BE2C (cell line): ENCODE results near the gene ADAMTS14.
A peak's percentile ranks its signal among the peaks of the same experiment; 100 is the strongest.

Experiments used
- DNase-seq: peaks from one replicate; pipeline ENCODE4 v3.0.0-alpha.2; 2020
- H3K27me3 ChIP-seq: fragments of 250-450 bp; sonication (Bioruptor Pico); 2 replicates; pipeline ENCODE4 v1.5.1; 2020; ENCODE audit warnings: mild to moderate bottlenecking
- H3K36me3 ChIP-seq: fragments of 250-450 bp; sonication (Bioruptor Pico); 2 replicates; pipeline ENCODE4 v1.5.1; 2020; ENCODE audit warnings: mild to moderate bottlenecking
- H3K4me1 ChIP-seq: fragments of 250-450 bp; sonication (Bioruptor Pico); 2 replicates; pipeline ENCODE4 v1.5.1; 2020
- H3K4me3 ChIP-seq: 2 replicates; pipeline ENCODE4 v1.5.1; 2011; ENCODE audit warnings: low read depth, low read length
- H3K9me3 ChIP-seq: fragments of 250-450 bp; sonication (Bioruptor Pico); 2 replicates; pipeline ENCODE4 v1.5.1; 2020
- CTCF ChIP-seq: IDR thresholded peaks from 2 replicates; pipeline ENCODE4 v1.5.1; 2012; ENCODE audit warnings: mild to moderate bottlenecking, low read depth, low read length

The ADAMTS14 gene

GRCh38 chr10:70688828-70689227 lies 16.5 kb downstream of the ADAMTS14 start:
- TF ChIP-seq CTCF: no peak
- Histone ChIP-seq H3K4me1 (peaks cover 8% of the 10 kb centered on the region), H3K4me3 (no peak overlapping the region), H3K27me3 (no peaks in the 10 kb centered on the region), H3K36me3 (no peaks in the 10 kb centered on the region), H3K9me3 (no peaks in the 10 kb centered on the region)
- no peak for DNase-seq

- H3K9me3 ChIP-seq: no peaks in the 10 kb centered on the region
- peaks cover 12% of the 10 kb centered on the region for H3K4me1 ChIP-seq
- DNase-seq: no peak
- TF ChIP-seq CTCF: no peak
- no peaks in the 10 kb centered on the region for H3K36me3 ChIP-seq
- H3K27me3 ChIP-seq: no peaks in the 10 kb centered on the region
- no peak overlapping the region for H3K4me3 ChIP-seq
These were observed 17.4 kb downstream of the ADAMTS14 start for GRCh38 chr10:70689661-70690060.

GRCh38 chr10:70690589-70690988 lies 18.3 kb downstream of the ADAMTS14 start:
- no peak overlapping the region for H3K4me3 ChIP-seq
- no peaks in the 10 kb centered on the region for H3K36me3 ChIP-seq
- no peak for DNase-seq
- TF ChIP-seq CTCF: no peak
- H3K27me3 ChIP-seq: no peaks in the 10 kb centered on the region
- no peaks in the 10 kb centered on the region for H3K9me3 ChIP-seq
- H3K4me1 ChIP-seq: peaks cover 11% of the 10 kb centered on the region

GRCh38 chr10:70691611-70692010 lies 19.3 kb downstream of the ADAMTS14 start:
- no peaks in the 10 kb centered on the region for H3K27me3 ChIP-seq
- no peaks in the 10 kb centered on the region for H3K9me3 ChIP-seq
- no peak overlapping the region for H3K4me3 ChIP-seq
- no peak for TF ChIP-seq CTCF
- no peak for DNase-seq
- no peaks in the 10 kb centered on the region for H3K36me3 ChIP-seq
- H3K4me1 ChIP-seq: peaks cover 10% of the 10 kb centered on the region

- Histone ChIP-seq H3K9me3 (no peaks in the 10 kb centered on the region), H3K36me3 (no peaks in the 10 kb centered on the region), H3K4me1 (peaks cover 10% of the 10 kb centered on the region), H3K27me3 (no peaks in the 10 kb centered on the region), H3K4me3 (no peak overlapping the region)
- DNase-seq: no peak
- no peak for TF ChIP-seq CTCF
These were observed 19.8 kb downstream of the ADAMTS14 start for GRCh38 chr10:70692043-70692603.

- peak; percentile 87 for DNase-seq
These were observed 21.5 kb downstream of the ADAMTS14 start for GRCh38 chr10:70693619-70694335.

More at GRCh38 chr10:70693619-70694335, 21.5 kb downstream of the ADAMTS14 start:
- Histone ChIP-seq H3K9me3 (no peaks in the 10 kb centered on the region), H3K27me3 (no peaks in the 10 kb centered on the region), H3K4me3 (no peak overlapping the region), H3K36me3 (no peaks in the 10 kb centered on the region), H3K4me1 (peaks cover 10% of the 10 kb centered on the region)
- no peak for TF ChIP-seq CTCF
